HG03565 (cell line): Measurements from ENCODE around the gene SYT14.
"Not testable (repeated sequence)": the region's sequence is repeated elsewhere in the genome, so short reads cannot be mapped to it uniquely, and the experiment has no call there.

Experiments used
- ATAC-seq: cut with Tn5 transposase; IDR thresholded peaks from one replicate; pipeline ENCODE4 v1.9.1; 2021; ENCODE audit warnings: mild to moderate bottlenecking, moderate library complexity; ENCODE audit not compliant: unreplicated experiment

The SYT14 gene

DNA sequence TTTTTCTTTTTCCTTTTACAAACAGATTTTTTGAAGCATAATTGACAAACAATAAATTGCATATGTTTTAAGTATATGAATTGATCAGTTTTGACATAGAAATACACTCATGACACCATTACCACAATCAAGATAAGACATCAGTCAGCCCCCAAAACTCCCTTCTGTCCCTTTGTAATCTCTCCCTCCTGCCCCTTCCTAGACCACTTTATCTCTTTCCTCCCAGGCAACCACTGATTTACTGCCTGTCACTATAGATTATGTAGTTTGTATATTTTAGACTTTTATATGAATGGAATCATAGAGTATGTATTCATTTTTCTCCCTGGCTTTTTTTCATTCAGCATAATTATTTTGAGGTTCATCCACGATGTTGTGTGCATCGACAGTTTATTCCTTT, 6.9 kb upstream of the SYT14 start:
- ATAC-seq: no peak

DNA sequence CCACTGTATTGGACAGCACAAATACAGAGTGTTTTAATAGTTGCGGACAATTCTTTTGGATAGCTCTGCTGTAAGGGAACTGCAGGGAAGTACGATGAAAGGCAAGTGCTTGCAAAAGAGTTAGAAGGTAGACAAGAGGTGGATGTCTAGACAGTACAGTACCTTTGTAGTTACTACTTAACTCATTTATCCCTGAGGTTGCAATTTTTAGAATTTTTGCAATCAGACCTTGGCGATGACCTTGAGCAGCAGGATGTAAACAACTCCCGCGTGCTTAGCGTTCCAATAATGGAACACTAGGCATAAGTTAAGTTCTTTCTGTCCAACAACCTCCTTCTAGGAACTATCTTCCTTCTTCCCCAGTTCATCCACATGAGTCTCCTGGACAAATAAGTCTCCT, 1.9 kb upstream of the SYT14 start:
- no peak for ATAC-seq

DNA sequence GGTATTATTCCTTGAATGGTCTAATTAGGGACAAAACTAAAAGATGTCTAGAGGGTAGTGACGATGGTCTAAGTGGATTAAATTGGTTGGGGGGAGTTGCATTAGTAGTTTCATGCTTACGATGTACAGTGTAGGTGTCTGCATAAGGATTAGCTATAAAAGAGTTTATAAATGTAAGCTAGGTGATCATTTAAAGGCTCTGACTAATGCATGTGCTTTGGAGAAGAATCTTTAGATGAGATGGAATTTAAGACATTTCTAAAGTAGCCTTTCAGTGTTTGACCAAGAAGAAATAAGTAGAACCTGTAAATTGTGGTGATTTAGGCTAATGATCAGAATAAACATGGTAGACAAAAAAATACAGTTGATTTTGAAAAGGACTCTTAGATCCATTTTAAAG, 7.4 kb downstream of the SYT14 start:
- no peak for ATAC-seq

DNA sequence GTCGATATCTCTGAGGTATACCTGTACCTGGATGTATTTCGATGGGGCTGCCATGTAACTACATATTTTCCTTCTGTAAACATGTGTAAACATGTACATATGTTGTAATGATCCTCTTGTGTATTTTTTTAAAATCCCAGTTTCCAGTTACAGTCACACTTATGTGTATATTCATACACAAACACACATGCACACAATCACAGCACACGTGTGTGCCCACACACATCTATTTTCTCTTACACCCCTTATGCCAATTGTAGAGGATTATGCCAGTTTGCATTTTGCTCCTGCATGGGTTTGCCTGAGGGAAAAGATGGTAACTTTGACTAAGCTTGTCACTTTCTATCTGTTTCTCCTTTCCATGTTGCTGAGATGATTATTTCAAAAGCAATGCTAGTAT, 10.1 kb downstream of the SYT14 start:
- ATAC-seq: no peak

DNA sequence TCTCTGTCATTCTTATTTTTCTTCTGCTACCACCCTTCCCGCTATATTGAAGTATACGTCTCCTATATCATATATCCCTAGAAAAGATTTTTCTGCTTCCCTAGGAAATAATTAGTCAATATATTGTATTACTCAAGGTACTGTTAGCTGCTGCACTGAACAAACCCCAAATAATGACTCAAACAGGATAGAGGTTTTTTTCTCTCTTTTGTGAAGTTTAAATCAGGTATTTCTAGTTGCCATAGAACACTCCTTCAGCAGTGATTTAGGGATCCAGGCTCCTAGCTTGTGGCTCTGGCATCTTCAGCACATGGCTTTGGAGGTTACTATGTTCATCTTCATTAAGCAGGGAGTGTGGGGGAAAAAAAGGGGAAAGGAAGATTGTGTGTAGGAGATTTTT, 18.1 kb downstream of the SYT14 start:
- no peak for ATAC-seq

DNA sequence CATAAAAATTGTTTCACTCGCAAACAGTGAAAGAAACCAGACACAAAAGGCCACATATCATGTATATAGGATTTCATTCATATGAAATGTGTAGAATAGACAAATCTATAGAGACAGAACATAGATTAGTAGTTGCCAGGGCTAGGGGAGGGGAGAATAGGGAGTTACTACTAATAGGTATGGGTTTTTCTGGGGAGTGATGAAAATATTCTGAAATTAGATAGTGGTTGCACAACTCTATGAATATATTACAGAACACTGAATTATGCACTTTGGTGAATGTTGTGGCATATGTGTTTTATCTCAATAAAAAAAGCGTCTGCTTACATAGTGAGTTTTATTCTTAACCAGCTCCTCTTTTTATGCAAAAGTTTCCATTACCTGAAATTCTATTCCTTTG, 21.6 kb downstream of the SYT14 start:
- ATAC-seq: no peak

DNA sequence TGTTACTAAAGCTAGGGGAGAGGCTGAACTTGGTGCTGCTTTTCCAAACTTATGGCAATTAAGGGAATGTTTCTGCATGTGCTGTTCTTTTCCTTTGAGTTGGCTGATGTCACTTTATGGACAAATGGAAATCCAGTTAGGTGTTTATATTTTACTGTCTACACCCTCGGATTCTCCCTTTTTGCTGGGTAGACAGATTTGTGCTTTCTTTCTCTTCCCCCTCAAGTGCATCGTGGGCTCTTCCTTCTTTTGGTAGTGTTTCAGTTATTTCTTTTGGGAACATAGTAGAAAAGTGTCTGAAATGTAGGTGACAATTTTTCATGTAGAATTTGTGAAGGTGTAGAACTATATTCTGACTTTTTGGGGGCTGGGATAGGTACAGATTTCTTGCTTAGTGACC, 22.9 kb downstream of the SYT14 start:
- ATAC-seq: no peak

DNA sequence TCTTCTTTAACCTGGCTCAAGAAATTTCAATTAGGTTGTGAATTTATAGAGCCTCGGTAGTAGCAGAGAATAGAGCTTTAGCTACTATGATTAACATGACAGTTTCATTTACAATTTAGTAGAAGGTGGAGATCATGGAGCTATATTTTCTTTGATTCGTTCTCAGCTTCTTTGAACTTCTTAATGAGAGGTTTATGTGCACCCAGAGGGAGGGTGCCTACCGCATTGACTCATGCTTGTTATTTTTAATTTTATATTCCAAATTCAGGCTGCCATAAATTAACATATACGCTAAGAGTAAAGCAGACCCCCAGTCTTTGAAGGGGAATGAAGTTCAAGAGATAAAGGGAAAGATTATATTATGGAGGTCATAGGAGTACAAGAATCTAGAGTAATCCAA, 24.4 kb downstream of the SYT14 start:
- no peak for ATAC-seq

DNA sequence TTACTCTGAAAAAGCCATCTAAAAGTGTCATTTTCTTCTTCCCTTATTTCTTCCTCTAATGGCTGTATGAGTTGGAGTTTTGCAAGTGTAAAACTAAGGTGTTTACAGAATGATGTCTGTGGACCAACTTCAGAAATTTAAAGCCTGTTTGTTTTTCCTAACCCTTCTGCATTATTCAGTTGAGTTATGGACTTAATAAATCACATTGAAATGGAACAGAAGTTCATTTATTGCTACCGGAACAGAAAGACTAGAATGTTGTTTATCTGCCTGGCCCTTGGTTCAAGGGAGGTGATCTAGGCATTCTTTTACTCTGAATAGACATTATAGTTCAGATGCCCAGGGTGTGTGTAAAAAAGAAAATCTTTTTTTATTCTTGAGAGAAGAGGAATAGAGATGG, 24.8 kb downstream of the SYT14 start:
- ATAC-seq: no peak

DNA sequence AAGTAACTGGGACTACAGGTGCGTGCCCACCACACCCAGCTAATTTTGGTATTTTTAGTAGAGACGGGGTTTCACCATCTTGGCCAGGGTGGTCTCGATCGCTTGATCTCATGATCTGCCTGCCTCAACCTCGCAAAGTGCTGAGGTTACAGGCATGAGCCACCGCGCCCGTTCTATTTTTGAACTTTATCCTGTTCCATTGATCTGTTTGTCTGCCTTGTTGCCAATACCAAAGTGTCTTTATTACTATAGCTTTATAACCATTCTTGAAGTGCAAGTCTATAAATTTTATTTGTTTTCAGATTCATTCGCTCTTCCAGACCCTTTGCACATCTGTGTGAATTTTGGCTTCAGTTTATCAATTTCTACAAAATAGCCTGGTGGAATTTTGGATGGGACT, 28.0 kb downstream of the SYT14 start:
- no peak for ATAC-seq

DNA sequence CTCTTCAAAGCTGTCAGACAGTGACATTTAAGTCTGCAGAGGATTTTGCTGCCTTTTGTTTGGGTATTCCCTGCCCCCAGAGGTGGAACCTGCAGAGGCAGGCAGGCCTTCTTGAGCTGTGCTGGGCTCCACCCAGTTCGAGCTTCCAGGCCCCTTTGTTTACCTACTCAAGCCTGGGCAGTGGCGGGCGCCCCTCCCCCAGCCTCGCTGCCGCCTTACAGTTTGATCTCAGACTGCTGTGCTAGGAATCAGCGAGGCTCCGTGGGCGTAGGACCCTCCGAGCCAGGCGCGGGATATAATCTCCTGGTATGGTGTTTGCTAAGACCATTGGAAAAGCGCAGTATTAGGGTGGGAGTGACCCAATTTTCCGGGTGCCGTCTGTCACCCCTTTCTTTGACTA, 40.7 kb downstream of the SYT14 start:
- not testable (repeated sequence) for ATAC-seq

DNA sequence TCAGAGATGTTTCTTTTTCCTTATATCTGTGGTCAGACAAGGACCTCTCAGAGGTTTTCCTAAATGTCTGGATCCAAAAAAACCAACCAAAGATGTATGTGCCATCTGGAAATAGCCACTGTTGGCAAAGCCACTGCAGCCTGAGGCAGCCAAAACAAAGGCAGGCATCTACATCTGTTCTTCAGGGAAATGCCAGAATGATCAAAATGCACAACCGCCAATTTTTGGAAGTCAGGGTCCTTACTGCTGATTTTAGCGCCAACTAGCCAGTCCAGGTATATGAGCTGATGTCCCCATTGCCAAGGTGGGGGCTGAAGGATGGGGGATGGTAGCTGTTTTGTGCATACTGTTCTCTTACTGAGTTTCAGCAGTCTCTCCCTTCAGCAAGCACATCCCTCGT, 45.9 kb downstream of the SYT14 start:
- no peak for ATAC-seq

DNA sequence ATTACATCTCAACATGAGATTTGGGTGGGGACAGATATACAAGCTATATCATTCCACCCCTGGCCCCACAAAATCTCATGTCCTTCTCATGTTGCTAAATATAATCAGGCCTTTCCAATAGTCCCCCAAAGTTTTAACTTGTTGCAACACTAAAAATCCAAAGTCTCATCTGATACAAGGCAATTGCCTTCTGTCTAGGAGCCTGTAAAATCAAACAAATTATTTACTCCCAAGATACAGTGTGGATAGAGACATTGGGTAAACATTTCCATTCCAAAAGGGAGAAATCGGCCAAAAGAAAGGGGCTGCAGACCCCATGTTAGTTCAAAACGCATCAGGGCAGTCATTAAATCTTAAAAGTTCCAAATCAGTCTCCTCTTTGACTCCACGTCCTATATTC, 47.0 kb downstream of the SYT14 start:
- ATAC-seq: no peak

DNA sequence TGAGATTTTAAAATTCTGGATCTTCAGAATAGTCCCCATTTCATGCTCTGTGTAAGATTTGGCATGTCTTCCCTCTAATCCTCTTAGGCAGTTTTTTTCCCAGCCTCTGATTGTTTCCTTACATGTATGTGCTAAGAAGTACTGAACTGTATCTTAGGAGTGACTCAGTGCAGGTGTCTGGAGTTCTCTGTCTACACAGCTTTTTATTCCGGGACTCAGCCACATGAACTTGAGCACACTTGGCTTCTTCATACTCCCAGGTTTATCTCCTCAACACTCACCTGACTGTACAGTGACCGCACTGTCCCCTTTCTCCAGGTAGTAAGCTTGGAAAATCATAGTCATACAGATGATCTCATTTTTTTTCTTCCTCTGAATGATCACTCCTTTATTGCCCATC, 50.7 kb downstream of the SYT14 start:
- no peak for ATAC-seq

DNA sequence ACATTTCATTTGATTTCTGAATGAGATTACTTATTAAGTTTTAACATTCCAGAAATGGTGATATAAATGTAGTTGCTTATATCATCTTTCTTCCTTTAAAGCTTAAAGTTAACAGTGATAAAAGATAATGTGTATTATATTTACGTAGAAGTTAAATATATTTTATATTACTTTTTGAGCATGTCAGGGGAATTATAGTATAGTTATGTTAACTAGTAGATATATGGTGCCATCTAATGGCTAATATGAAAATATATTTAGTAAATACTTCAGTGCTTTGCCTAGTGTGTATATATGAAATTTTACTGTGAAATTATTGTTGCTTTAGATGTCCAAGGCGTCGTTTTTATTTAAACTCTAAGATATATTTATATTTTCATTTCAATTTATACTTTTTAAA, 51.5 kb downstream of the SYT14 start:
- ATAC-seq: no peak

DNA sequence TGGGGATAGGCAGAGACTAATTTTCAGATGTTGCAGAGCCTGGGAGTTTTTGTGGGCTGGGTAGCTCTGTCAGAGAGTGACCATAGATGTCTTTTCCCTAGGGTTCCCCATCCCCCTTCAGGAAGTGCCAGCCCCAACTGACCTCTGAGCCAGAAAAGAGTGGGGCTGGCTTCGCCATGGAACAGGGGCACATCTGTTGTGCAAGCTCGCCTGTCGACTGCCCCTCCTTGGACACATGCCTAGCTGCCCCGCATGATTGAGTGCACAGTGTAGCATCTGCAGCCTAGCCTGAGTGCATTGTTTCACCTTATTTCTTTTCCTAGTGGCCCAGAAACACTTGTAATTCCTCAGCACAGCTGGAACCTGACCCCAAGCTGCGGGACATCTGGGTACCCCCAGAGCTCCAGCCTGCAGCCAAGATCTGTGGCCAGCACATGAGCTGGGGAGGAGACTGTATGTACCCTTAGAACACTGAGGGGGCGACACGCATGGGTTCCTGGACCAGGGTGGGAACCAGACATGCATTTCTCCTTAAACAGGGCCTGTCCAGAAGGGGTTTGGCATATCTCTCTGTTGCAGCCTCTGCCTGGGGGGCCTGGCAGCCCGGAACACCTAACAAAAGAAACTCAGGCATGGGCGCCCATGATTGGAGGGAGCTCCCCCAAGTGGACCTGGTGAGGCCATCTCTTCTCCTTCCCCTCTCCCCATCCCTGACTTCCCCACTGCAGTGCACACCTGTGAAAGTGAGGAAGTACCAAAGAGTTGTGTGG, 55.2 kb downstream of the SYT14 start:
- ATAC-seq: no peak

DNA sequence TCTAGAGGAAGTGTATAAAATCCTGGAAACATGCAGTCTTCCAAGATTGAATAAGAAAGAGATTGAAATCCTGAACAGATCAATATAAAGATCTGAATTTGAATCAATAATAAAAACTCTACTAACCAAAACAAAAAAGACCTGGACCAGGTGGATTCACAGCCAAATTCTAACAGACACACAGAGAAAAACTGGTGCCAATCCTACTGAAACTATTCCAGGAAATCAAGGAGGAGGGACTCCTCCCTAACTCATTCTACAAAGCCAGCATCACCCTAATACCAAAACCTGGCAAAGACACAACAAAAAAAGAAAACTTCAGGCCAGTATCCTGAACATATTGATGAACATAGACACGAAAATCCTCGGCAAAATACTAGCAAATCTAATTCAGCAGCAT, 58.3 kb downstream of the SYT14 start:
- ATAC-seq: no peak

DNA sequence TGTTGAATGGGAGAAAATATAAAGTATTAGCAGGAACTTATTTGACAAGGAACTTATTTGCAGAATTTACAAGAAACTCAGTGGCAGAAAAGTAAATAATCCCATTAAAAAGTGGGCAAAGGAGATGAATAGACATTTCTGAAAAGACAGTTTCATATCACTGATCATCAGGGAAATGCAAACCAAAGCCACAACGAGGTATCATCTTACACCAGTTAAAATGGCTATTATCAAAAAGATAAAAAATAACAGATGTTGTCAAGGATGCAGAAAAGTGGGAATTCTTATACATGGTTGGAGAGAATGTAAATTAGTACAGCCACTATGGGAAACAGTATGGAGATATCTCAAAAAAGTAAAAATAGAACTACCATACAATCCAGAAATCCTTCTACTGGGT, 61.0 kb downstream of the SYT14 start:
- no peak for ATAC-seq

DNA sequence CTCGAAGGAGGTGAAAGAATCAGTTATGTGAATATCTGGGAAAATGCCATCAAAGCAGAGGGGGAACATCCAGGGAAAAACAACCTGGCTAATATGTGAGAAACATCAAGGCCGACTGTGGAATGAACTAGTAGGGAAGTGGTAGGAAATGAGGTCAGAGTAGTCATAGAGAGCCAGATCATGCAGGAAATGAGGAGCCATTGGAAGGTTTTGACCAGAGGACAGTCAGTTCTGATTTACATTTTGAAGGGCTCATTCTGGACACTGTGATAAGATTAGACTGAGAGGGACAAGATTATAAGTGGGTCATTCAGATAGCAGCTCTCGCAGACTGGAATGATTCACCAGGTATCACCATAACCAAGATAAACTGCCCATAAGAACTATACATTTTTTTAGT, 63.7 kb downstream of the SYT14 start:
- ATAC-seq: no peak

DNA sequence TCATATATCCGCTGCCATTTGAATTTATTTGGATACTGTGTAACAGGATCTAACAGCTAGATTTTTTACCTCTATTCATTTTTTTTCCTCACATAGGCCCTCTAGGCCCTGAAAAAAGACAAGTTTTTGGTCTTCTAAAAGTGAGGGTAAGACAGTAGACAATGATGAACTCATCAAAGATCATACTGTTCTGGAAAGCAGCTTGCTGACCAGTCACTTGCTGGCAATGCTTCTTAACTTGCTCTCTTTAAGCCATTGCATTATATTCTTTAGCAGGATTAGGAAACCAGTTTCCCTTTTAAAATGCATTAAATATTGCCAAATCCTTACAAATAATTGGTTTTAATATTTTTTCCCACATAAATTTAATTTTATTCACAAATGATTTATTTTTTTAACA, 65.5 kb downstream of the SYT14 start:
- no peak for ATAC-seq

DNA sequence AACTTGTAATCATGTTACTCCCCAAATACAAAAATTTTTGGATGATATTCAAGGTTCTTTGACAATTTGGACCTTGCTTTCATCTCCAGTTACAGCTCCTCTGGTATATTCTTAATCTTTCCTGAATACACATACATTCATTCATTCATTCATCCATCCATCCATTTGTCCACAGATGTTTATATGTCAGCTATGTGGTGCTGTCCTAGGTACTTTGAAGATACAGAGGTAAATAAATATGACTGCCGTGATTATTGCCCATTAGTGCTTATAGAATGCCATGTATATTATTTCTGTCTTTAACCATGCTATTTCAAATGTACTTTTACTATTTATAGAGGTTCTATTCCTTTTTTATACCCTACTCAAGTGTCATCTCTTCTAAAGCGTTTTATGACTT, 72.1 kb downstream of the SYT14 start:
- no peak for ATAC-seq

DNA sequence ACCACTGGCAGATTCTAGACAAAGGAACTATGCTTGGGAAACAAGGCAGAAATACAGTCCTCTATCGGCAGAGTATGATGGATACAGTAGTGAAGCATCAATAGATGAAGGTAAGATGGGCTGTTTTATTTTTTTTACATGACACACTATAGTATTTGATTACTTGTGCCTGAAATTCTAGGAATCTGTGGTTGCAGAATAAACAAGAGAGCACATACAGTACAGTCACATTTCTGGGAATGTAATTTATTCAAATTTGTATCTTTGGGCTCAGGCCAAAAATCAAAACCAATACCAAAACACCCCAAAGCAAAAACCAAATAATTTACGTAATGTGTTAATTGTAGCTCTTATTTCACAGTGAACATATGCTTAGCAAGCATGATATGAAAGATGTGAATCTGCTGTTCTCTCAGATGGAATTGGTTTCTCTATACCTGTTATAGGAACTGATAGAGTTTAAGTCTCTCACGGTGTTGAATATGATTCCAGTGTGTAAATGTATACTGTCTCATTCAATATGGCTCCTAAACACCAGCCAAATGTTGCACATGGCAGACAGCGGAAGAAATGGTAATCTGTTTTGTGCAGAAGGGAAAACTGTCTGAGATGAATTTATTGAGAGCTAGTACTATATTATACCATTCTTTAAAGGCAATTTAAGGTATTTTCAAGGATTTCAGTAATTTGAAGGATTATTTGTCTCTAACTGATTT, 83.3 kb downstream of the SYT14 start:
- no peak for ATAC-seq

DNA sequence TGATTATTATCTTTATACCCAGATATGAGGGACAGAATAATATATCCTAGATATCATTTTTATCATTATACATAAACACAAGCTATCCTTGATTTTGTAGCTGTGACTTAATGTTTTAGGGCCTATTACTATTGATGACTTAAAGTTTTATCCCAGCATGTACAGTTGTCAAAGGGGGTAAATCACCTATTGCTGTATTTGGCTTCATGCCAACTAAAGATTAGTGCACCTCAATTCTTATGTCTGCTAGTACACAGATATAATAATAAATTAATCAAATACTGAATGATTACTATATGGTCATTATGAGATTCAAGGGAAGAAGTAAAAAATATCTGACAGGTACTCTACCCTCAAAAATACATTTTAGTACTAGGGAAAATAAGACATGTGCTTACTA, 84.0 kb downstream of the SYT14 start:
- ATAC-seq: no peak
